Panc1 (cell line): ENCODE results near the gene LY9.
A peak's percentile ranks its signal among the peaks of the same experiment; 100 is the strongest.

Experiments
- POLR2AphosphoS5 ChIP-seq: IDR thresholded peaks from 2 replicates; pipeline ENCODE4 v1.6.1; 2012; ENCODE audit warnings: mild to moderate bottlenecking, low read depth, low read length, moderate library complexity
- SIN3A ChIP-seq: IDR thresholded peaks from 2 replicates; pipeline ENCODE4 v1.6.1; 2012; ENCODE audit warnings: low read depth, mild to moderate bottlenecking, low read length, moderate library complexity, borderline replicate concordance; ENCODE audit not compliant: insufficient read depth
- TCF7L2 ChIP-seq: IDR thresholded peaks from 2 replicates; pipeline ENCODE4 v1.6.1; 2011; ENCODE audit warnings: mild to moderate bottlenecking, low read depth, low read length, inconsistent platforms
- TF ChIP-seq, protein P1 (sequence below): fragments of 450-650 bp; IDR thresholded peaks from 2 replicates; pipeline ENCODE4 v1.5.1; 2017; ENCODE audit warnings: mild to moderate bottlenecking
- TF ChIP-seq, protein P2 (sequence below), 2 experiments: IDR thresholded peaks; 2 replicates each; pipeline ENCODE4 v1.6.1; 2011 to 2012; ENCODE audit warnings: low read depth in 2 of 2, control low read depth in 1 of 2, low read length in 1 of 2, mild to moderate bottlenecking in 1 of 2, moderate library complexity in 1 of 2; ENCODE audit not compliant: insufficient read depth in 1 of 2

DNA sequence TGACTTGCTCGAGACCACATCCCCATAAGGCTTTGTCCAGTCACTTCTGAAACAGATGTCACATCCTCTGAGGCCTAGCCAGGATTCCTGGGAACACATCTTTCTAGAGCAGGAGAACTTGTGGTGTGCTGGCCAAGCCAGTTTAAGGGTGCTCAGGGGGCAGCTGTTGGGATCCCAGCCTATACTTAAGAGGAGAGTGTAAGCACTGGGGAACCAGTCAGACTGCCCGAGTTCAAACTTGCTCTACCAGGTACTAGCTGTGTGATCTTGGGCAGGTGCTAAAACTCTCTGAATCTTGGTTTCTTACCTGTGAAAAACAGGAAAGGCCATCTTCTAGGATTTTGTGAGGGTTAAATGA is 15.6 kb upstream of the LY9 start:
- TF ChIP-seq, protein P1, sequence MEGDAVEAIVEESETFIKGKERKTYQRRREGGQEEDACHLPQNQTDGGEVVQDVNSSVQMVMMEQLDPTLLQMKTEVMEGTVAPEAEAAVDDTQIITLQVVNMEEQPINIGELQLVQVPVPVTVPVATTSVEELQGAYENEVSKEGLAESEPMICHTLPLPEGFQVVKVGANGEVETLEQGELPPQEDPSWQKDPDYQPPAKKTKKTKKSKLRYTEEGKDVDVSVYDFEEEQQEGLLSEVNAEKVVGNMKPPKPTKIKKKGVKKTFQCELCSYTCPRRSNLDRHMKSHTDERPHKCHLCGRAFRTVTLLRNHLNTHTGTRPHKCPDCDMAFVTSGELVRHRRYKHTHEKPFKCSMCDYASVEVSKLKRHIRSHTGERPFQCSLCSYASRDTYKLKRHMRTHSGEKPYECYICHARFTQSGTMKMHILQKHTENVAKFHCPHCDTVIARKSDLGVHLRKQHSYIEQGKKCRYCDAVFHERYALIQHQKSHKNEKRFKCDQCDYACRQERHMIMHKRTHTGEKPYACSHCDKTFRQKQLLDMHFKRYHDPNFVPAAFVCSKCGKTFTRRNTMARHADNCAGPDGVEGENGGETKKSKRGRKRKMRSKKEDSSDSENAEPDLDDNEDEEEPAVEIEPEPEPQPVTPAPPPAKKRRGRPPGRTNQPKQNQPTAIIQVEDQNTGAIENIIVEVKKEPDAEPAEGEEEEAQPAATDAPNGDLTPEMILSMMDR = peak; percentile 45
- TF ChIP-seq POLR2AphosphoS5 (no peak), TCF7L2 (no peak), SIN3A (no peak)
- TF ChIP-seq, protein P2, sequence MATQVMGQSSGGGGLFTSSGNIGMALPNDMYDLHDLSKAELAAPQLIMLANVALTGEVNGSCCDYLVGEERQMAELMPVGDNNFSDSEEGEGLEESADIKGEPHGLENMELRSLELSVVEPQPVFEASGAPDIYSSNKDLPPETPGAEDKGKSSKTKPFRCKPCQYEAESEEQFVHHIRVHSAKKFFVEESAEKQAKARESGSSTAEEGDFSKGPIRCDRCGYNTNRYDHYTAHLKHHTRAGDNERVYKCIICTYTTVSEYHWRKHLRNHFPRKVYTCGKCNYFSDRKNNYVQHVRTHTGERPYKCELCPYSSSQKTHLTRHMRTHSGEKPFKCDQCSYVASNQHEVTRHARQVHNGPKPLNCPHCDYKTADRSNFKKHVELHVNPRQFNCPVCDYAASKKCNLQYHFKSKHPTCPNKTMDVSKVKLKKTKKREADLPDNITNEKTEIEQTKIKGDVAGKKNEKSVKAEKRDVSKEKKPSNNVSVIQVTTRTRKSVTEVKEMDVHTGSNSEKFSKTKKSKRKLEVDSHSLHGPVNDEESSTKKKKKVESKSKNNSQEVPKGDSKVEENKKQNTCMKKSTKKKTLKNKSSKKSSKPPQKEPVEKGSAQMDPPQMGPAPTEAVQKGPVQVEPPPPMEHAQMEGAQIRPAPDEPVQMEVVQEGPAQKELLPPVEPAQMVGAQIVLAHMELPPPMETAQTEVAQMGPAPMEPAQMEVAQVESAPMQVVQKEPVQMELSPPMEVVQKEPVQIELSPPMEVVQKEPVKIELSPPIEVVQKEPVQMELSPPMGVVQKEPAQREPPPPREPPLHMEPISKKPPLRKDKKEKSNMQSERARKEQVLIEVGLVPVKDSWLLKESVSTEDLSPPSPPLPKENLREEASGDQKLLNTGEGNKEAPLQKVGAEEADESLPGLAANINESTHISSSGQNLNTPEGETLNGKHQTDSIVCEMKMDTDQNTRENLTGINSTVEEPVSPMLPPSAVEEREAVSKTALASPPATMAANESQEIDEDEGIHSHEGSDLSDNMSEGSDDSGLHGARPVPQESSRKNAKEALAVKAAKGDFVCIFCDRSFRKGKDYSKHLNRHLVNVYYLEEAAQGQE (IDR thresholded peaks at IDR 0.05; ENCODE audit: insufficient read depth in 1 of 2, low read depth in 2 of 2, low read length in 1 of 2) = no peak
